Hypothalamus (tissue), 51 donors: Measurements from ENCODE around the gene OSTM1.
"Not testable (repeated sequence)": the region's sequence is repeated elsewhere in the genome, so short reads cannot be mapped to it uniquely, and the experiment has no call there.

Experiments used
- DNase-seq, 51 donors: peaks; one replicate each; lab custom pipeline; 2025; lab: John Stamatoyannopoulos, UW

The OSTM1 gene

DNA sequence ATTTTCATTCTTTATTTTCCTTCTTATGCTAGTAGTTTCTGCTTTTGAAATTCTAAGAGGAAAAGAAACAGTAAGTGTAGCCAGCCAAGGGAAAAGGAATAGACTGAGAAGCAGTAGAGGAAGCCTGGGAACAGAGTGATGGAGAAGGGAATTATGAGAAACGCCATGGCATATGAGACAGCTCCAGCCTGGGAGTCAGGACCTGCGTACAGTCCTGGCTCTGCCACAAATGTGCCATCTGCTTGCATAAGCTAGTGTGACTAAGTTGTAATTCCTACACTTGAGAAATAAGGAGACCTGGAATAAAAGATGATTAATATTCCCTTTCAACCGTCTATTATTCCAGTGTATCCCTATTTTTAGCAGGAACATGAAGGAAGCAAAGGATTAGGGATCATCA, 47.5 kb downstream of the OSTM1 start:
- DNase-seq = no peak

DNA sequence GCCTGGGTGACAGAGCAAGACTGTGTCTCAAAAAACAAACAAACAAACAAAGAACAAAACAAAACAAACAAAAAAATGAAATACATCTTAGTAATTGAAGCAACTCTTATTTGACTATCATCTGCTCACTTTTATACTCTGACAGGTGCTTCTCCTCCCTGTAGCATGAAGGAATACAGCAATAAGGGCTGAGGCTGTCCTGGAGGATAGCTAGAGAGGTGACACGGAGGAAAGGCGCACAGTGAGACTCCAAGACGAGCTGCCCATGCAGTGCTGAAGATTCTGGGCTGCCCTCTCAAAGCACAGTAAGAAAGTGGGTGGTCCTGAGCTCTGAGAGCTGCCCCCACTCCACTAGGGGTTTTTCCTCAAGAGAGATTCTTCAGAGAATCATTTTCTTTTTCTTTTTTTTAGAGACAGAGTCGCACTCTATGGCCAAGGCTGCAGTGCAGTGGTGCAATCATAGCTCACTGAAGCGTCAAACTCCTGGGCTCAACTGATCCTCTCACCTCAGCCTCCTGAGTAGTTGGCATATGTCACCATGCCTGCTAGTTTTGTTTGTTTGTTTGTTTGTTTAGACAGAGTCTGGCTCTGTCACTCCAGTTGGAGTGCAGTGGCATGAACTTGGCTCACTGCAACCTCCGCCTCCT, 50.0 kb downstream of the OSTM1 start:
- DNase-seq = no peak

DNA sequence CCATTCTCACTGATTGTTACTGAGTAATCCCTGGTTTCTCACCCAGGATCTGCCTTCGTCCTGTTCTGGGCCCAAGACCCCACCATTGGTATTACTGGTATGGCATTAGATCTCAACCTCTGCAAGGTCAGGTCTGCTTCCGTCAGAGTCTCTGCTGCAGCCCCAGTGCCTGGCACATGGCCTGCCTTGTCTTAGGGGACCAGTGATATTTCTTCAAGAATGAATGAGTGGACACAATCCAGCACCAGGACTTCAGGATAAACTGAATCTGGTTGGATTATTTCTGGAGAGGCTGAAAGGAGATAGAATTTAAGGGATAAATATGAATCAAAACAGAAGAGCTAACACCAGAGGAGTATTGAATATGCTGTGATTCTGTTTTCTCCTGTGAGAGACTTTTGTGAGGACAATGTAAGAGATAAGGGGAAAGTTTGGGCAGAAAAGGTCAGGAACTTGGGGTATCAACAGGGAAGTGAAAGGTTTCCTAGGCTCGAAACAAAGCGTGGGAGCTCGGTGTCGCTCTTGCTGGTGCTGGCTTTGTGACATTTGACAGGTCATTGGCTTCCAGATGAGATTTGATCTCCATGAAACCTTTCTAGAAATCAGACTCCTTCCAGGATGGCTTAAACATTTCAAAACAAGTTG, 53.9 kb downstream of the OSTM1 start:
- no peak for DNase-seq

- DNase-seq = not testable (repeated sequence)
These were observed 58.3 kb downstream of the OSTM1 start for GRCh38 chr6:108016283-108016682.

DNA sequence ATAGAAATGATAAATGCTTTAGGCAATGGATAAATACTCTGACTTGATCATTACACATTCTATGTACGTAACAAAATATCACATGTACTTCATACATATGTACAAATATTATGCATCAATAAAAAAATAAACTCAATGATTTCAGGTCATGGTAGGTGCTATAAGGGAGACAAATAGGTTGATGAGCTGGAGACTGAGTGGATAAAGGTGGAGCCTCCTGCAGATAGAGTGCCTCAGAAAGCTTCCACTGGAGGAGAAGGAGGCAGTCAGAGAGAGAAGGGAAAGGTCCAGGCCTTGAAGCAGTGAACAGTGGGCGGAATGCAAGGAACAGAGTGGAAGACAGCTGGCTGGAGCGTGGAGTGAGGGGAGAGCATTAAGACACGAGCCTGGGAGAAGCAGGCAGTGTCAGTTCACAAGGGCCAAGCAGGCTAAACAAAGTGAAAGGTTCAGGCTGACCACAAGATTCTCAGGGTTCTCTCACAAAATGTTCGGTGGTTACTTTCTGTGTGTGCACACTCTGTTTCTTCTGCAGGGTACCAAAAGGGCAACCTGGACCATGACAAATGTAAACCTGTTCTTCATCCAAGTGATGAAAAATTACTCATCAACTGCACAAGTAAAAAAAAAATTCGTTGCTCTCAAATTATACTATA, 60.6 kb downstream of the OSTM1 start:
- no peak for DNase-seq

GRCh38 chr6:108009894-108010293, 64.6 kb downstream of the OSTM1 start:
- no peak for DNase-seq

GRCh38 chr6:108009258-108009657, 65.3 kb downstream of the OSTM1 start:
- not testable (repeated sequence) for DNase-seq

GRCh38 chr6:108008363-108008762, 66.2 kb downstream of the OSTM1 start:
- no peak for DNase-seq

GRCh38 chr6:108005961-108006360, 68.6 kb downstream of the OSTM1 start:
- no peak for DNase-seq

- DNase-seq = no peak
These were observed 69.7 kb downstream of the OSTM1 start for GRCh38 chr6:108004861-108005260.

- DNase-seq = peak in 49 of 51 donors; percentile 5 to 89 (median 64)
These were observed 71.9 kb downstream of the OSTM1 start for GRCh38 chr6:108002365-108003221.

DNA sequence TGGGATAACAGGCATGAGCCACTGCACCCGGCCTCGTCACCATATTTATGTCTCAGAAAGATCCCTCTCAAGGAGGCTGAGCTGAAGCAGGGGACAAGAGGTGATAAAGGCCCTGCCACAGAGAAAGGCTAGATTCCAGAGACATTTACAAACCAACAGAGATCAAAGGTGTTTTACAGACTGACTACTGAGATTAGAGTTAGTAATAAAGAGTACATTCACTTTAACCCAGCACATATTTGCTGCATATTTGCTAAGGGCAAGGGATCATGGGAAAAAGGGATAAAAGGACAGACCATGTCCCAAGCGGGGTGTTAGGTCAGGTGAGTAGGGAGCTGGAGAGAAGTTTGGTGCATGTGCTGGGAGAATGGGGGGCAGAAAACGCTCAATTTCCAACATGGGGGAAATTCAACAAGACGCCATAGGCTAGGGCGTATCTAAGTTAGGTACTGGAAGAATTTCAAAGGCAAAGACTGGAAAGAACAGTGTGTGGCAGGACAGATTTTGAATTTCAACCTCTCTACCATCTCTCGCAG, 72.8 kb downstream of the OSTM1 start:
- no peak for DNase-seq

DNA sequence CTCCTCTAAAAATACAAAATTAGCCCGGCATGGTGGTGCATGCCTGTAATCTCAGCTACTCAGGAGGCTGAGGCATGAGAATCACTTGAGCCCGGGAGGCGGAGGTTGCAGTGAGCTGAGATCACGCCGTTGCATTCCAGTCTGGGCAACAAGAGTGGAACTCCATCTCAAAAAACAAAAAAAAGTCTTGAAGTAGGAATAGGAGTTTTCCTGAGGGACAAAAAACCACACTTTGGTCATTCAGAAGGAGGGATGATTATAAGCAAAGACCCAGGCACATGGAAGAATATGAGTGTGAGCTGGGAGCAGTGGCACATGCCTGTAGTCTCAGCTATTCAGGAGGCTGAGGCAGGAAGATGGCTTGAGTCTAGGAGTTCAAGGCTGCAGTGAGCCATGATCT, 74.3 kb downstream of the OSTM1 start:
- not testable (repeated sequence) for DNase-seq

DNA sequence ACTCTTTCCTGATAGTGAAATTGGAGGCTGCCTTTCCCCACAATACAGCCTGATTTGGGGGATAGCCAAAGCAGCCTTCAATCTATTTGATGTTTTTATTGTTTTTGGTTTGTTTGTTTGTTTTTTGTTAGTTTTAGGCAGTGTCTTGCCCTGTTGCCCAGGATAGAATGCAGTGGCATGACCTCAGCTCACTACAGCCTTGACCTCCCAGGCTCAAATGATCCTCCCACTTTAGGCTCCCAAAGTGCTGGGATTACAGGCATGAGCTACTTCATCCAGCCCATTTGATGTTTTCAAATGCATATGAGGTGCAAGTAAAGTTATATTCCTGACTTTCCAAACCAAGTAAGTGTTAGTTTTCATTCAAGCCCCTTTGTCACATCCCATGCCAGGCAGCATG, 75.2 kb downstream of the OSTM1 start:
- no peak for DNase-seq

- DNase-seq = no peak
These were observed 82.6 kb downstream of the OSTM1 start for GRCh38 chr6:107991772-107992550.
